SIG-M5 (cell line): ENCODE data around the gene MDFIC.

ENCODE experiments used
- DNase-seq: peaks from one replicate; lab custom pipeline; 2025; lab: John Stamatoyannopoulos, UW

Gene MDFIC

DNA sequence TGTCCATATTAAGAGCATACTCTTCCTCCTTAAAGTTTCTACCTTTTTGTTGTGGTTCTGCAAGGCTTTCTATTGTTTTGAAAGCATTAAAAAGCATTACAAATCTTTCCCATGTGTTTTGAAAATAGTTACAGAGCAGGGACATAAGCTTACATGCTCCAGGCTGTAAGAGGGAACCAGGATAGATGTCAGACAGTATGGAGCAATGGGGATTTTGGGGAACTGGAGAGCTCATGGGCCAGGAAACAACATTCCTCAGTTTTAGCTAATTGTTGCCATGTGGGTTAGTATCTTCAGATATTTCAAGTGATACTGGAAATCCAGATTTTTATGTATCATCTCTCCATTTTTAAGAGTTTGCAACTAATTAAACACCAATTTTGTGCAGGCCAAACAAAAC lies 3.5 kb downstream of the MDFIC start:
- DNase-seq, result no peak

DNA sequence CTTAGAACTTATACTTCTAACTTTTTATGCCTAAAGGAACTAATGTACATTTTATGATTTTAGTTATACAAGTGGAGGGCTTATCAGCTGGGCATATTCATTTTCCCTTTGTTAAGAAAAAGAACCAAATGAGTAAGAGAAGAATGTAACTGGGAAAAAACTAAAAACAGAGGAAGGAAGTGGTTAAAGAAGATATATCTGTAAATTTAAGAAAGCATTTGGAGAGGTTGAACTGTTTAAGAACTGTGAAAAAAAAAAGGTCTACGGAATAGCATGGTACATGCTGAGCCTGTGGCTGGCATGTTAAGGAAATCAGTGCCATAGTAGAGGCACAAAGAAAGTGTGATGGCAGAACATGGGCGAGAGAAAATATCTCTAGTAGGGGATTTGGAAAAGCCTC lies 6.2 kb downstream of the MDFIC start:
- DNase-seq, result no peak

DNA sequence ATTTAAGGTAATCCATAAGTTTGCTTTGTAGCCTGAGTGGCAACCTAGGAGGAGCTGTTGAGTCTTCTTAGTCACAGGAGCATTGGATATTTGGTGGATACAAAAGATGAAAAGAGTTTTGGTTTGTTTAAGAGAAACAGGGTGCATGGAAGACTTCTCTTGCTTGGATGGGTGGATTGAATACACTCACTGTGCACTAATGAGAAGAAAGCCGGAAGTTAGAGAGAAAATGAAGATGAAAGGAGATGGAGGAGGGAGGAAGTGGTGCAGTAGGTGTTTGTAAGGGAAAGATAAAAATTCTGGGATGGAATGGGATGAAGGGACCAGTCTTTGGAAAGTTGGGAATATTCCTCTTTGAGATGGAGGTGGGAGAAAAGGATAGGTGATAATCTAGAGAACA lies 7.7 kb downstream of the MDFIC start:
- no peak for DNase-seq

DNA sequence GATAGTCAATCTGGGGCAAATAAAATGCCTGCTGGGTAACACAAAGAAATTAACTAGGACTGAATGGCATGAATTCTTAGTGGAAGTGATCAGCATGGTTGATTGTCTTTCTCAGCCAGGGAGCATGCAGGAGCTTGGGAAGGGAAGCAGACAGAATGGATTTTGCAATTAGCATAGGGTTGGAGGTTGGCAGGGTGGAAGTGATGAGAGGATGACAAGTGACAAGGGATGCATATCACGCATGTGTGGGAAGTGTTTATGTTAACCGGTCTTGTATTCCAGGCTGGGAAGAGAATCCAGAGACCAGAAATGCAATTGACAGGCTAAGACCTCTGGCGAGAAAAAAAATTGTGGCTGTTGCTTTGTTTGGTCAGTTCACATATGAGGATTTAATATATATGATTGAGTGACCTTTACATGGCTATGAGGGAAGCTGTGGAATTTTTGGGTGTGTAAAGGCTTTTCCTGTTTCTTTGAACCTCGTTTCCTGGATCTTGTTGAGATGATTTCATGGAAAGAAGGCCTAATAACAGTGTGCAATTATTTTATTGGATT lies 8.3 kb downstream of the MDFIC start:
- no peak for DNase-seq

DNA sequence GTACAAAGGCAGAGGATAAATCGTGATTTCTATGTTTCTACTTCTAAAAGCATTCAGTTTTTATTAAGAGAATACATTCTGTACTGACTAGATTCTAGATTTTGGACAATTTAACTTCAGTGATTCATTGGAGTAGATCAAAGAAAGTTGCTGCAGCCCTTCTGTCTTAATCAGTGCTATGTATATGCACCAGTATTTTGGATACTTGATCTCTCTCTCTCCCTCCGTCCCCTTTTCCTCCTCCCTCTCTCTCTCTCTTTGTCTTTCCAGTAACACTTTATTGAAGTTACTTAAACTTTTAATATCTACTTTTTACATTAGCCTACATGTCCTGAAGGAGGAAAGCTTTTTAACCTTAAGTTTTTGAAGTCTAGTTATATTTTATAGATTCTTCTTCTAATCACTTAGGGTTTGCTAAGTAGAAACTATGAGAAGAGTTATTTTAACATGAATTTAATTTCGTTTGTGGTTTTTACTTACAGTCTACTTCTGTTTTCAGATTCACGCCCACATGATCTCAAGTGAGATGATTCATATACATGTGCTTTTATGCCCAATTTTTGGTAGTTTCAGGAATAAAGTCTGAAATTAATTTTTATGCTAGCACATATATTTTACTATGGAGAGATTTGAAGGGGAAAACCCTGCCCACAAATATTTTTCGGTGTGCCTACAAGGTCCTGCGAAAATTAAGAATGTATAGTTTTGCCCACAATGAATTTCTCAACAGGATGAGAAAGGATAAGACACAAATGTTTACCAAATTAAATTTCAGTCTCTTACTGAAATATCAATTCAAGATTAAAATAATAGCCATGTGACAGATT lies 9.1 kb downstream of the MDFIC start:
- peak; percentile 10 for DNase-seq

DNA sequence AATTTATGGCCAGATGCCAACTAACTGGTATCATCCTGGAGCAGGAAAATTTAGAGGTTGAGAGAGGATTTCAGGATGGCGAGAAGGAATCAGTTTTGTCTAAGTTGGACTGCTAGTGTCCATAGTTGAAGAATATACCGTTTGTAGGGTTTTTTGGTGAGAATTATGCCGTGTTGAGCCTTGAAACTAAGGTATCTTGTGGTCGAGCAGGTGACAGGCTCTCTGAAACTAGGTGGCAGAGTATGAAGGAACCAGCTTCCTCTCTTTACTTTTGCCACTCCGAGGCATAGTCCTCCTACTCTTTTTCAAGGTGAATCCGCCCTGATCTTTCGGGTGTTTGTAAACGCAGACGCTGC lies 9.7 kb downstream of the MDFIC start:
- no peak for DNase-seq

DNA sequence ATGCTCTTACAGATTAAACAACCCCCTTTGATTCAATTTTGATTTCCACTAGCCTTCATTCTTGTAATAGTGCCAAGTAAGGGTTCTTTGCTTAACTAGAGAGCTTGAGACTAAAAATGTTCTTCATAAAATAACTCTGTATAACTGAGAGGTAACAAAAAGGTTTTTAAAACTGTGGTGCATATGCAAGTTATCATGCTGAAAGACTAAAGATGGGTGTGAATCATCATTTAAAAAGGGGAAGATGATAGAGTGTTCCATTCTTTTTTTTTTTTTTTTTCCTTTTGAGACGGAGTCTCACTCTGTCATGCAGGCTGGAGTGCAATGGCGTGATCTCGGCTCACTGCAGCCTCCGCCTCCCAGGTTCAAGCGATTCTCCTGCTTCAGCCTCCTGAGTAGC lies 11.1 kb downstream of the MDFIC start:
- no peak for DNase-seq

DNA sequence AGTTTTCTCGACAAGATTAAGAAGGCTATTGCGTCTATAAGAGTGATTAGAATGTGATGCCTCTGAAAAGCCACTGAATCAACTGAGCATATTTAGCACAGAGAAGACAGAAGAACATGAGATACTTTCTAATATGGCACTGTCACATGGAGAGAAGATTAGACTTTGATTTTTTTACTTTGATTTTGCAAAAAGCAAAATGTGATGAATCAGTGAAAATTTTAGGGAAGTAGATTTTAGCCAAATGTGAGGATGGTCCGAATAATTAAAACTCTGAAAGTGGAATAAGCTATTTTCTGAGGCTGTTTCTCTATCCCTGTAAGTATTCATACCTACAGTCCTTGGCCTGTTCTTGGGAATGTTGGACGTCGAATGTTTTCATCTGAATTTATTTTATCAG lies 11.8 kb downstream of the MDFIC start:
- no peak for DNase-seq

DNA sequence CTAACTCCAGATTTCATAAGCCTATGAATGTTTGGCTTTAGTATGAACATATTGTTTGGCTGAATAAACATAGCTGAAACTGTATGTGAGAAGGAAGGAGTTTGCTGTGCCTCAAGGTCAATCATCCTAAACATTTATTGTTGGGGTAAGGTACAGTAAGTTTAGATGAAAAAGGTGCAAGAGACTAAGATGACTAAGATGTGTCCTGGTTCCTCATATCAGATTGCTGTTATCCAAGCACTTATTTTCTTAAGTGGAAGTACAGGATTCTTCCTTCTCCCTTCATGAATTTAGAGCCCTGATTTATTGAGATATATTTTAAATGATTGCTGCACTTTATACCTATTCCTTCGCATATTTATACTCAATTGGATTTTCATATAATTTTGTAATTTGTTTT lies 12.2 kb downstream of the MDFIC start:
- no peak for DNase-seq

DNA sequence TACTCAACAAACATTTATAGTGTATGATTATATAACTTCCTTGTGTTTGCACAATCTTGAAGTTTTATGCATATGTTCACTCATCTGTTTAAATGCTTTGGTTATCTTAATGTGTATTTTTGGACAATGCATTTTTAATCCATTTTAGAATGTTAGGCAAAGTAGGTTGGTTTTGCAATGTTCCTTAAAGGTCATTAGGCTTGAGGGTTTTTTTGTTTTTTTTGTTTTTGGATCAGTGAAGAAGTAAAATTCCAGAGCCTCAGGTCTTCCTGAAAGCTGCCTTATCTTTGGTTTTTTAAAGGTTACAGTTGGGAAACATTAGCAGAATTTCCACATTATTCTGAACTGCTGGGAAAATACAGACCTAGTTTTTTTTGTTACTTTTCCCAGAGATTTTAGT lies 12.8 kb downstream of the MDFIC start:
- no peak for DNase-seq

DNA sequence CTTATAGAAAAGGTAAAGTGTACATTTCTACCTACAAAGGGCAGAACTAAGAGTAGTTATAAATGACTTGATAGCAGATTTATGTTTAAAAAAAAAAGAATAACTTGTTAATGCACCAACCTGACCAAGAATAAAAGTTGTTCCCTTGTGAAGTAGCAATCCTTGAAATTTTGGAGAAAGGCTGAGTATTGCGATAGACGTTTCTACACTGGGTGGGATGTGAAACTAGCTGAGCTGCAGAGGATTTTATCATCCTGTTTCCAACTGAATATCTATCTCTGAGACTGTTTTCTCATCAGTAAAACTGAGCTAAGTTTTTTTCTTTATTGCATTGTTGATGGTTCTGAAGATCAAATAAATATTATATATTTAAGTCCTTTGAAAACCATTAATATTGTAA lies 14.6 kb downstream of the MDFIC start:
- DNase-seq, result no peak

DNA sequence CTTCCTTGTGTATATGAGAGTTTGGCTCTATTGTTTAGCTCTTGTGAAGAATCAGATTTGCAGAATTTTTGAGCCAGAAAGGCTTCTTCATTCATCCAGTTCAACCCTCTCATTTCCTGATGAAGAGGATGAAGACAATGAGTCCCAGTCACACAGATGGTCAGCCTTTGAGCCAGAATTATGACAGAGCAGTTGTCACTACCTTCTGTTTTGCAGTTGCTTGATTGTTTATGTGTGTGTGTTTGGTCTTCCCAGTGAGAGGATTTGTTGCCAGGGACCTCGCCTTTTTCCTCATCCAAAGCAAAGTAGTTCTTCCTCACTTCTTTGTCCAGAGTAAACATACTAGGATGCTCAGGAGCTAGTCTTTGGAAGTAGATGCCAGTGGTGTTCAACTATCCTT lies 15.6 kb downstream of the MDFIC start:
- DNase-seq, result no peak

DNA sequence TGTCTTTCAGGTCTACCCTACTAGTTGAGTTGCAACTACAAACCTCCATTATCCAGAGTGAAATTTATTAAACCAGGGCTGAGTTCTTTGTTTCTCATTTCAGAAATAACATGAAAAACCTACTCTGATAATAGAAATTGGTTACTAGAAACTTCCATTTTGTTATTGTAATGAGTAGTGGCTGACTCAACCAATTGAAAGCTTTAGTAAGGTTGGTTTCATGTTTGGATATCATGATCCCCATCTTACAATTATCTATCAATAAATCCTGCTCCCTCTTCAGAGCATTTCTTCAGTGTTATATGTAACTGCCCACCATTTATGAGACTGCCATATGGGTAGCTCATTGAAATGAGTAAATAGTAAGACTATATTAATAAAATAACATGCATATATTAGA lies 16.9 kb downstream of the MDFIC start:
- DNase-seq, result no peak

DNA sequence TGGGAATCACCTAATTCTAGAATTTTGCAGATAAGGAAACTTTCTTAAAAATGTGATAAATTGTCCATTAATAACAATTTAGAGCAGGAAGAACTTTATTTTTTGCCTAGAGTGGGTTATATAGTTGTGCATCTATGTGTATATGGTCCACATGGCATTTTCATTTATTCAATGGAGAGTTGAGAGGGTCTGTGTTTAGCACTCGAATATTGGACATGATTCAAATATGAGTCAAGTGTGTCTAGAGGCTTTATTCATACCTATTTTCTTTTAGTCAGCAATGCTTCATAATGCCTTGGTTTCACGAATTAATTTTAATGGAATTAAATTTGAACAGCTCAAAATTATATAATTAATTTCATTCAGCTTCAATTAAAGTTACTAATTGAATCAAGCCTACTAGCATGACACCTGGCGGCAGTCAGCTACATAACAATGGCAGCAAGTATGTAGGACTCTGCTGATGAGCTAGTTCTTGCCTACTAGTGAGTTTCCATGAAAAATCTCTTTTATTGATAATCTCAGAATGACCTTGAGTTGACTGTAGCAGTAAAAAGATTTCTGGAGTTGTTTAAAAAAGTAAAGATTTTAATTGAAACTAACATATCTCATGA lies 17.7 kb downstream of the MDFIC start:
- no peak for DNase-seq

DNA sequence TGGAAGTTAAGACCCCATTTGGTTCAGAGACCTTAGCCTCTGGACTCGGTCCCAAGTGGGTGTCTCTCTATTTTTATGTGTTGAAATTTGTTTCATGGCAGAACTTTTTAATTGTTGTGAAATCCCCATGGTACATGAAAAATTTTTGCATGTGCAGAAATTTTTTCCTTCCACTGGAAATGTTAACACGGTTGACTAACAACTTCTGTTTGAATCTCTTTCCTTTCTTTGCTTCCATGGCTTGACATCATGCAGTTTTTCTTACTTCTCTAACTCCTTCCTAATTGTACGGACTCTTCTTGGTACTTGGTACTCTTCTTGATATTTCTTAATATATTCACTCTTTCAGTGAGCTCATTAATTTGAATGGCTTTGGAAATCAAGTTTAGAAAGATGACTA lies 18.3 kb downstream of the MDFIC start:
- DNase-seq, result no peak

DNA sequence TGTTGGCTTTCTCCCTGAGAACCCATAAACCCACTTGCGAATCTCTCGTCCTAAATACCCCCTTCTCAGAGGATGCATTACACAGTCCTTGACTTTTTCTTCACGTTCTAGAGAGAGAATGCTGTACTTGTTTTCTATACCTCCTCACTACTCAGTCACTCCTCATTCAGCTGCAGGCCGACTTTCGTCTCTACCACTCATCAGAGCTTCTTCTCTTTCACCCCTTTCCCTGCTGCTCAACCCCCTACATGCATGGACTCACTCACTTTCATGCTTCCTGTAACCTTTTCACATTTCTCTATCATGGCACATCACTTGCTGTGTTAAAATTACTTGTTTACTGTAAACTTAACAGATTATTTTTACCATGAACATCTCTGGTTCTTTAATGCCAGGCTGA lies 19.8 kb downstream of the MDFIC start:
- DNase-seq, result no peak

DNA sequence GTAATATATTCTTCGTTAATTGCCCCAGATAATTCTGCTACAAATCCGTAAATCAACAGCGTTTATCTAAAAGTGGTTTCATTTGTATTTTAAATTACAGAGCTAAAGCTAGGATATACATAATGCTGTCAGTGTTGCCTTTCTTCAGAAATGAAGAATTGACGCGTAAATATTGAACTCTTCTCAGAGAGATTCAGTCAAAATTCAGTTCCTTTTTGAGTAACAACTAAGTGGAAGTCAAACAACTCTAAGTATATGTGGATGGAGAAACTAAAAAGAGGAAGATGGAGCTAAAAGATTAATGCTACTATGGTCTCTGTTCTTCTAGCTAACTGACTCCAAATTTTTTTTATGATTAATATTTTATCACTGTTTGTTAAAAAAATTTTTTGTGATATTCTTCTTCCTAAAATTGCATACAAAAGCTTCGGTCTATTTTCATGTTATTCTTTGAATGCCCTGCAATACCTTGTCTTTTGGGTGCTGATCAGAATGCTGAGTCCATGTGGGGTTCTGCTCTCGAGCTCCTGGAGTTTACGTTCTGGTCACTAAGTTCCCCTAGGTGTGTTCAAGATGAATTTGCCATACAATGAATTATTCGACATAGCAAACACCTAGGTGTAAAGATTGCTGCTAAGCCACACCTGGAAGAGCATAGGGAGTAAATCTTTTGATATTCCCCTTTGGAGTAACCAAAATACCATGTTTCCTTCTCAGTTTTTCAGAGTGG lies 20.7 kb downstream of the MDFIC start:
- DNase-seq, result peak; percentile 5

DNA sequence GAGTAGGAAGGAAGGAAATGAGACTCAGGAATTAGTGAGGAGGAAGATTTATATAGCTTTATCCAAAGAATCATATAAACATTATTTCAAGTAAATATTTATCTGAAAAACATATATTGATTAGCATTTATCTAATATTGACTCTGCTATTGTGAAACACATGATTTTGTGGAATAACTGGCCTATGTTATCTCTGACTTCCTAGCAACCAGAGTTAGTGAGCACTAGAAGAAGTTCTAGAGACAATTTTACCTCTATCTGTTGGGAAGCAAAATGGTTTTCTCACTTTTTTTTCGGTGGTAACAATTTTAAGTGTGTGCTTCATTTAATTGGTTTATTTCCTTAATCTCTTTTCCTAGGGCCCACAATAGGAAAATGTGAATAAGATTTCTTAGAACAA lies 21.6 kb downstream of the MDFIC start:
- DNase-seq, result no peak

DNA sequence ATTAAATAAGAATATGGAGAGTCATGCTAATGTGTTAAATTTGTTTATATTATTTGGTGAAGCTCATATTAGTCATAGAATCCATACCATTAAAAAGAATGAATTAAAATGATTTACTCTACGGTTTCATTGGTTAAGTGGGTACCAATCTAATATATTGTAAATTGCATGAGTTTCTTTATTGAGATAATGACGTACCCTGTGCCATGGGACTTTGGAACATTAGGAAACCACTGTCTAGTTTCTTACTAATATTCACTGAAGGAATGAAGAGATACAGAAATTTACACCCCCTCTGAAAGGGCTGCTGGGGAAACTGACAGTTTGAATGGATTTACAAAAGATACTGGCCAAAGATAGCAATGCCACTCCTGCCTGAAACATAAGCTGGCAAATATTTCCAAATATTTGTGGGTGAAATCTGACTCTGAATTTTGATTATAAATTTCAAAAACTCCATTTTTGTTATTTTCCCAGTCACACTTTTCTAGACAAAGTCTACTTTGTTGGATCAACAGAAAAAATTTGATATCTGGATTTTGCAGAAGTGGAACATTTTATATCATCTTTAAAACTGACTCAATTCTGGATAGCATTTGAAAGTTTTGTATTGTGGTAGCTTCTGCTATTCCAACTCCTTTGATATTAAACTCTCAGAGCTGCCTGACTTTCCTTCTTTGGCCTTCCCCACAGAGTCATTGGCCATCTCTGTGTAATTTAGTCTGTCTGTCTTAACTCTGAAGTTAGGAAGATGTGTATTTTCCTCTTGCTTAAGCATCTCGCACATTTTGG lies 22.3 kb downstream of the MDFIC start:
- DNase-seq, result no peak

DNA sequence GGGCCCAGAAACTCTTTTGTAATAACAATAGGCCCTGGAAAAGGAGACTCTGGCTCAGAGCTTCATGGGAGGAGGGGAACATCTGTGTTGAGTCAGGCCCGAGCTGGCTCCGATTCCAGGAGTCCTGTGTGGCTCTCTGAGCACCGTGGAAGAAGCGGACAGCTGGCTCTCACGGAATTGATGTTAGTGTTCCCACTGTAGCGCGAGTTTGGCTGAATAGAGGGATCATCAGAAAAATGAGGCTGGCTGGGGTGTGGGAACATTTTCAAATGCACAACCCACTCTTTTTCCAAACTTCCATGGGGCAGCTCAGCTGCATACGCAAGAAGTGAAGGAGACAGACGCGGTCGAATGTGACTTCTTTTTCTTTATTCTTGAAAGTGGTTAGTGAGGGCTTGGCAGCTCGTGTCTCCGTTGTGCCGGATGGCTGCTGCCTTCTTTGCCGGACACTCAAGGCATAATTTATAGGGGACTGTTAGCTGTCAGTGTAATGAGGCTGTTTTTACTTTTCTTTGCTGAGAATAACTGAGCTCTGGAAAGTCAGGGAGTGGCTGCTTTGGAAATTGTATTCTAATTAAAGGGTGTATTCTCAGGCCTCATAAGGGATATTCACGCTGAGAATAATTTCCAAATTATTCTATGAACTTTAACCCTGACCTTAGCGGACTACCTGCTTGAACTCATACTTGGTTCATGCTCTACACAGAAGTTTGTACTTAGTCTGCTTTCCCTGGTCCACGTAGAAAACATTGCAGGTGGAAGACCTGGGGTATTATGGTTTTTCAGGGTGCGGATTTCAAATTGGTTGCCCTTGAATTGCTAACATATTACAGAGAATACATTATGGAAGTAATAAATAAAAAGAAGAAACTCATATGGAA lies 23.1 kb downstream of the MDFIC start:
- DNase-seq, result no peak

DNA sequence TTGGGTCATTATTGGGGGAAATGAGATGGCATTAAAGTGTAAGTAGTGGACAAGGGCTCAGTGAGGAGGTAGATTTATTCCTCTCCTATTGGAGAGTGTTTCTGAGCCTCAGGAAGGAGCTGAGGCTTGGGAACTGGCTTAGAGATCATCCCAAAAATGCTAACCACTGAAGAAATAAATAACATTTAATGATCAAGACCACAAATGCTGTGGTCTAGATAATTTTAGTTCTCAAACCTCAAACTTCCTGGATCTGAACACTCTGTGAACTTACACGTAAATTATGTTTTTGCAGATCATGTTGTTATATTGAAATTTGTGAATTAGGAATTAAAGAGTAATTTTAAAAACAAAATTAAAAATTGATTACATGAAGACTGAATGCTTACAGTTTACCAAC lies 27.3 kb downstream of the MDFIC start:
- DNase-seq, result no peak
